Measurements from ENCODE around the gene DGLUCY. TPM values are rescaled to one million over a fixed set of nuclear protein-coding genes. Genes with fewer than 3 reads are reported as not detected.
A peak's percentile ranks its signal among the peaks of the same experiment; 100 is the strongest.

DGLUCY gene
- total and polyA plus RNA-seq, 9 donors, result 17.9 to 73.3 (median 39.3) TPM

GRCh38 chr14:91241863-91242262 lies 128.0 kb downstream of the DGLUCY start:
- Histone ChIP-seq H3K9me3 (no peaks in the 10 kb centered on the region), H3K4me3 (no peak overlapping the region), H3K4me1 (ENCODE audit: insufficient read depth) (peaks cover 2% of the 10 kb centered on the region), H3K27ac (no peak overlapping the region), H3K27me3 (no peaks in the 10 kb centered on the region), H3K36me3 (no peaks in the 10 kb centered on the region)
- WGBS, 3 donors, result 75 to 82% (median 78%) methylated on average over 7 of the region's 7 CpGs
- intact Hi-C loops (cut with DNase I), result no loop called here
- DNase-seq, result no peak
- TF ChIP-seq CTCF (IDR thresholded peaks at IDR 0.05) (no peak), EP300 (IDR thresholded peaks at IDR 0.05) (no peak), POLR2A (IDR thresholded peaks at IDR 0.05) (no peak)

- H3K4me1 ChIP-seq (ENCODE audit: insufficient read depth), result peaks cover 2% of the 10 kb centered on the region
- no peaks in the 10 kb centered on the region for H3K27me3 ChIP-seq
- WGBS, 3 donors, result 88 to 89% (median 88%) methylated on average over 4 of the region's 4 CpGs
- no peak for TF ChIP-seq CTCF (IDR thresholded peaks at IDR 0.05)
- TF ChIP-seq EP300 (IDR thresholded peaks at IDR 0.05), result no peak
- no peak for TF ChIP-seq POLR2A (IDR thresholded peaks at IDR 0.05)
- H3K27ac ChIP-seq, result no peak overlapping the region
- H3K9me3 ChIP-seq, result no peaks in the 10 kb centered on the region
- intact Hi-C loops (cut with DNase I), result no loop called here
- no peaks in the 10 kb centered on the region for H3K36me3 ChIP-seq
- DNase-seq, result no peak
- H3K4me3 ChIP-seq, result no peak overlapping the region
Measured at GRCh38 chr14:91242635-91243034, 128.8 kb downstream of the DGLUCY start.

GRCh38 chr14:91243074-91243471 lies 129.2 kb downstream of the DGLUCY start:
- H3K9me3 ChIP-seq, result no peaks in the 10 kb centered on the region
- no peak overlapping the region for H3K4me3 ChIP-seq
- no peaks in the 10 kb centered on the region for H3K36me3 ChIP-seq
- DNase-seq, result no peak
- intact Hi-C loops (cut with DNase I), result no loop called here
- no peak overlapping the region for H3K27ac ChIP-seq
- WGBS, 3 donors, result 84 to 89% (median 88%) methylated on average over 6 of the region's 6 CpGs
- no peak for TF ChIP-seq POLR2A (IDR thresholded peaks at IDR 0.05)
- TF ChIP-seq CTCF (IDR thresholded peaks at IDR 0.05), result no peak
- no peak for TF ChIP-seq EP300 (IDR thresholded peaks at IDR 0.05)
- H3K27me3 ChIP-seq, result no peaks in the 10 kb centered on the region
- H3K4me1 ChIP-seq (ENCODE audit: insufficient read depth), result peaks cover 2% of the 10 kb centered on the region

GRCh38 chr14:91244501-91244901 lies 130.6 kb downstream of the DGLUCY start, which contains the start of gene GPR68:
GPR68 (minus strand) TSS chr14:91244704; CDS start chr14:91235050, 9,654 bp downstream.
- Histone ChIP-seq H3K9me3 (no peaks in the 10 kb centered on the region), H3K4me3 (no peak within 1 kb of the TSS), H3K36me3 (no peaks in the 10 kb centered on the region), H3K27ac (no peak within 1 kb of the TSS), H3K27me3 (no peaks in the 10 kb centered on the region), H3K4me1 (ENCODE audit: insufficient read depth) (peaks cover 2% of the 10 kb centered on the region)
- DNase-seq, result peak in 1 of 5 donors; percentile 50
- TF ChIP-seq EP300 (IDR thresholded peaks at IDR 0.05) (no peak), CTCF (IDR thresholded peaks at IDR 0.05) (no peak), POLR2A (IDR thresholded peaks at IDR 0.05) (no peak)
- intact Hi-C loops (cut with DNase I), result no loop called here
- 4 to 28% (median 8%) methylated on average over 12 of the region's 12 CpGs for WGBS, 3 donors

Data from ovary (tissue), 9 donors.